ENCODE measurements around the gene CEP78. TPM values are rescaled to one million over a fixed set of nuclear protein-coding genes. Genes with fewer than 3 reads are reported as not detected.

CEP78 gene
- total RNA-seq, 1 donor, result 27.6 TPM

DNA sequence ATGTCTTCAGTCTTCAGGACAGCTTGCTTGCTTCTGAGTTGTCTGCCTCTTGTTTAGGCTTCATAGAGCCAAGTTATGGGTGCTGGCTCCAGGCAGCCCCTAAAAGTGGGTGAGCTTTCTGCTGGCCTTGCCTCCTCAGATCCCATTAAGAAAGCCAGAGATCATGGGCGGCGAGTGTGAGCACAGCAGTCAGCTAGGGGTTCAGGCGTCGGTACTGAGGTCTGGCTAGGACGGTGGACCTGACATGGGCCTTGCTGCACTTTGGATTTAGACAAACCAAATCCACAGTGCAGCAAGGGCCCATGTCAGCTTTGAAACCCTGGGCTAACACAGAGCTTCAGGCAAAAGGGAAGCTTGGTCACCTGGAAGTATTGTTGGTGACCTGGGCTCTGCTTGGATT, 78.7 kb downstream of the CEP78 start:
- TF ChIP-seq, protein P1, sequence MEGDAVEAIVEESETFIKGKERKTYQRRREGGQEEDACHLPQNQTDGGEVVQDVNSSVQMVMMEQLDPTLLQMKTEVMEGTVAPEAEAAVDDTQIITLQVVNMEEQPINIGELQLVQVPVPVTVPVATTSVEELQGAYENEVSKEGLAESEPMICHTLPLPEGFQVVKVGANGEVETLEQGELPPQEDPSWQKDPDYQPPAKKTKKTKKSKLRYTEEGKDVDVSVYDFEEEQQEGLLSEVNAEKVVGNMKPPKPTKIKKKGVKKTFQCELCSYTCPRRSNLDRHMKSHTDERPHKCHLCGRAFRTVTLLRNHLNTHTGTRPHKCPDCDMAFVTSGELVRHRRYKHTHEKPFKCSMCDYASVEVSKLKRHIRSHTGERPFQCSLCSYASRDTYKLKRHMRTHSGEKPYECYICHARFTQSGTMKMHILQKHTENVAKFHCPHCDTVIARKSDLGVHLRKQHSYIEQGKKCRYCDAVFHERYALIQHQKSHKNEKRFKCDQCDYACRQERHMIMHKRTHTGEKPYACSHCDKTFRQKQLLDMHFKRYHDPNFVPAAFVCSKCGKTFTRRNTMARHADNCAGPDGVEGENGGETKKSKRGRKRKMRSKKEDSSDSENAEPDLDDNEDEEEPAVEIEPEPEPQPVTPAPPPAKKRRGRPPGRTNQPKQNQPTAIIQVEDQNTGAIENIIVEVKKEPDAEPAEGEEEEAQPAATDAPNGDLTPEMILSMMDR (IDR thresholded peaks at IDR 0.05; ENCODE audit: insufficient read depth, low read depth, low read length), result no peak
- DNase-seq (ENCODE audit: low read depth), result no peak

GRCh38 chr9:78314953-78315870, 79.3 kb downstream of the CEP78 start:
- peak; percentile 27 for DNase-seq (ENCODE audit: low read depth)
- TF ChIP-seq, protein P1 (IDR thresholded peaks at IDR 0.05; ENCODE audit: insufficient read depth, low read depth, low read length), result no peak
- no peak overlapping the region for H3K4me3 ChIP-seq (ENCODE audit: low read depth, low read length)

More for the DNA sequence above, 78.7 kb downstream of the CEP78 start:
- H3K4me3 ChIP-seq (ENCODE audit: low read depth, low read length), result no peak overlapping the region

DNA sequence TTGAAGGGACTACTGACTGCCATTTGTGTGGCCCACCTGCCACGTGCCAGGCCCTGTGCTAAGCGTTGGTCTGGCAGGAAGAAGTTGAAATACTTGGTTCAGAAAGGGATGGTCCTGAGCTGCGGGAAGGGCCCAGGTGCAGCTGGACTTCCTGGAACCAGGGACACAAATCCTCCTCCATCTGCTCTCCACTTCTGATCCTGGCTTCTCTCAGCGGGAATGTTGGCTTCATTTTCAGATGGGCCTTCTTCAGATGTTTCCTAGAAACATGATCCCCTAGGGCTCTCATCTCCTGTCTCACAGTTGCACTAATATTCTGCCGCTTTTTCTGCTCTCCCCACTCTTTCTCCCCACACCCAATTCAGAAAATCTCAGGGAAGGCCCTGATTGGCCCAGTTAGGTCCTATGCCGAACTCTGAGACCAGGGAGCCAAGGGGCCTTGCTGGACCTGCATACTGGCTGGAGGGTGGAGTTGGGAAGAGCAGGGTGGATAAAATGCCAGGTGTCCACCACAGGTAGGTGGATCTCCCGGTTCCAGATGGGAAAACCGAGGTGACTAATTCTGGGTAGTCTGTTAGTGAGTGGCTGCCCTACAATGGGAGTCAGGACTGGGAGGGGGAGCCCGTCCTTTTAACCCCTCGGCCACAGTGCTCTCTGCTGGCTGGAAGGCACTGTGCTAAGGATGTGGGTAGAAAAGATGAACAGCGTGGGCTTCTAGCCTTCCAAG, 80.5 kb downstream of the CEP78 start:
- TF ChIP-seq, protein P1 (IDR thresholded peaks at IDR 0.05; ENCODE audit: insufficient read depth, low read depth, low read length), result no peak
- DNase-seq (ENCODE audit: low read depth), result no peak
- H3K4me3 ChIP-seq (ENCODE audit: low read depth, low read length), result no peak overlapping the region

- TF ChIP-seq, protein P1 (IDR thresholded peaks at IDR 0.05; ENCODE audit: insufficient read depth, low read depth, low read length), result no peak
- H3K4me3 ChIP-seq (ENCODE audit: low read depth, low read length), result no peak overlapping the region
- DNase-seq (ENCODE audit: low read depth), result no peak
Observed at GRCh38 chr9:78319197-78320029, 83.5 kb downstream of the CEP78 start.

GRCh38 chr9:78320030-78320693, 84.3 kb downstream of the CEP78 start:
- TF ChIP-seq, protein P1 (IDR thresholded peaks at IDR 0.05; ENCODE audit: insufficient read depth, low read depth, low read length), result no peak
- H3K4me3 ChIP-seq (ENCODE audit: low read depth, low read length), result no peak overlapping the region
- DNase-seq (ENCODE audit: low read depth), result no peak

Measured in fibroblast of villous mesenchyme (primary cell).